Small intestine (tissue), 7 donors: ENCODE data around the gene SPATA13. TPM values are rescaled to one million over a fixed set of nuclear protein-coding genes. Genes with fewer than 3 reads are reported as not detected.

ENCODE experiments used
- DNase-seq, 2 donors: peaks; one replicate each; pipeline versions ENCODE4 v3.0.0 to v3.0.0-alpha.2; 2013
- FAIRE-seq: peaks from 2 replicates; lab custom pipeline; 2012; peaks lifted over from hg19 to GRCh38; lab: Jason Lieb, UNC
- H3K27ac ChIP-seq, 3 donors: one replicate each; pipeline ENCODE4 v1.5.1; 2013; ENCODE audit warnings: low read length in 2 of 3, mild to moderate bottlenecking in 2 of 3, control low read depth in 1 of 3, inconsistent platforms in 1 of 3, low read depth in 1 of 3, moderate library complexity in 1 of 3
- H3K27me3 ChIP-seq, 3 donors: one replicate each; pipeline ENCODE4 v1.6.1; 2013; ENCODE audit warnings: low read length in 3 of 3, inconsistent platforms in 1 of 3; ENCODE audit not compliant: control insufficient read depth in 3 of 3, insufficient read depth in 3 of 3
- H3K36me3 ChIP-seq, 3 donors: one replicate each; pipeline ENCODE4 v1.6.1; 2013; ENCODE audit warnings: low read length in 3 of 3, inconsistent platforms in 1 of 3, low read depth in 1 of 3, mild to moderate bottlenecking in 1 of 3, moderate library complexity in 1 of 3; ENCODE audit not compliant: control insufficient read depth in 3 of 3, insufficient read depth in 2 of 3
- H3K4me1 ChIP-seq, 3 donors: one replicate each; pipeline ENCODE4 v1.6.1; 2013; ENCODE audit warnings: low read length in 2 of 3, inconsistent platforms in 1 of 3, low read depth in 1 of 3, mild to moderate bottlenecking in 1 of 3, moderate library complexity in 1 of 3; ENCODE audit not compliant: control insufficient read depth in 3 of 3, insufficient read depth in 2 of 3
- H3K4me3 ChIP-seq, 3 donors: one replicate each; pipeline ENCODE4 v1.5.1; 2013; ENCODE audit warnings: low read length in 3 of 3, control low read depth in 1 of 3, inconsistent platforms in 1 of 3, low read depth in 1 of 3, mild to moderate bottlenecking in 1 of 3, moderate library complexity in 1 of 3
- H3K9me3 ChIP-seq, 2 donors: one replicate each; pipeline ENCODE4 v1.6.1; 2013; ENCODE audit warnings: low read depth in 1 of 2, low read length in 1 of 2; ENCODE audit not compliant: control insufficient read depth in 2 of 2, insufficient read depth in 1 of 2
- WGBS, 3 donors: extraction: QIAGEN DNeasy Blood & Tissue Kit; methylation state at CpG; one replicate each; pipeline ENCODE4 v1.1.7; 2013; 5-methylcytosine and 5-hydroxymethylcytosine counted together
- polyA plus RNA-seq, 4 donors: library from polyadenylated mRNA; stranded (reverse) in 3 of 4; unstranded in 1 of 4; fragments of 200-250 nt in 3 of 4; fragments of 120-200 nt in 1 of 4; gene quantifications; one replicate each; pipeline versions ENCODE4 v1.2.1 to v1.2.3, GENCODE V29; 2013
- donor health status: healthy with polysubstance abuse.
- donor health status: control.
- donor health status: control.
- donor health status: Bipolar disorder and iron deficiency.
- donor health status: healthy.

The SPATA13 gene
- polyA plus RNA-seq, 4 donors, result 10.0 to 57.0 (median 15.0) TPM

- DNase-seq (no peak), FAIRE-seq (no peak)
- no peak overlapping the region for H3K4me3 ChIP-seq
- H3K27ac ChIP-seq, result no peak overlapping the region
- 94 to 97% (median 96%) methylated on average over 20 of the region's 20 CpGs for WGBS, 3 donors
- H3K36me3 ChIP-seq, result peaks cover 17 to 66% (median 43%) of the 10 kb centered on the region in 3 donors
- H3K27me3 ChIP-seq, result no peaks in the 10 kb centered on the region
- H3K4me1 ChIP-seq, result no peaks in the 10 kb centered on the region
- H3K9me3 ChIP-seq, result no peaks in the 10 kb centered on the region
Observed at GRCh38 chr13:24290280-24290932, 129.9 kb downstream of the SPATA13 start.

- Histone ChIP-seq H3K27me3 (no peaks in the 10 kb centered on the region), H3K36me3 (peaks cover 19 to 63% (median 38%) of the 10 kb centered on the region in 3 donors), H3K4me3 (no peak overlapping the region), H3K4me1 (no peaks in the 10 kb centered on the region), H3K27ac (no peak overlapping the region), H3K9me3 (no peaks in the 10 kb centered on the region)
- DNase-seq (no peak), FAIRE-seq (no peak)
- WGBS, 3 donors, result 92 to 96% (median 94%) methylated on average over 6 of the region's 6 CpGs
Observed at GRCh38 chr13:24292481-24292880, 132.0 kb downstream of the SPATA13 start.

- FAIRE-seq (no peak), DNase-seq (no peak)
- H3K9me3 ChIP-seq, result no peaks in the 10 kb centered on the region
- WGBS, 3 donors, result 94 to 97% (median 97%) methylated on average over 10 of the region's 10 CpGs
- peaks cover 21 to 68% (median 37%) of the 10 kb centered on the region in 3 donors for H3K36me3 ChIP-seq
- no peaks in the 10 kb centered on the region for H3K4me1 ChIP-seq
- no peaks in the 10 kb centered on the region for H3K27me3 ChIP-seq
- no peak overlapping the region for H3K27ac ChIP-seq
- no peak overlapping the region for H3K4me3 ChIP-seq
Observed at GRCh38 chr13:24293746-24294145, 133.2 kb downstream of the SPATA13 start.

- Histone ChIP-seq H3K4me3 (no peak overlapping the region), H3K9me3 (no peaks in the 10 kb centered on the region), H3K27me3 (no peaks in the 10 kb centered on the region), H3K4me1 (no peaks in the 10 kb centered on the region), H3K27ac (no peak overlapping the region), H3K36me3 (peaks cover 28 to 76% (median 31%) of the 10 kb centered on the region in 3 donors)
- FAIRE-seq, result no peak
- 92 to 95% (median 94%) methylated on average over 16 of the region's 16 CpGs for WGBS, 3 donors
- DNase-seq, result no peak
Observed at GRCh38 chr13:24299488-24300114, 139.1 kb downstream of the SPATA13 start.

- DNase-seq (no peak), FAIRE-seq (no peak)
- Histone ChIP-seq H3K36me3 (peaks cover 23 to 65% (median 26%) of the 10 kb centered on the region in 3 donors), H3K4me1 (peaks cover 0 to 2% (median 0%) of the 10 kb centered on the region in 3 donors), H3K9me3 (no peaks in the 10 kb centered on the region), H3K27ac (no peak overlapping the region), H3K27me3 (no peaks in the 10 kb centered on the region), H3K4me3 (no peak overlapping the region)
- 77 to 81% (median 78%) methylated on average over 12 of the region's 12 CpGs for WGBS, 3 donors
Observed at GRCh38 chr13:24301434-24301833, 140.9 kb downstream of the SPATA13 start.

GRCh38 chr13:24301911-24302310 is 141.4 kb downstream of the SPATA13 start:
- 85 to 88% (median 86%) methylated on average over 7 of the region's 7 CpGs for WGBS, 3 donors
- H3K27me3 ChIP-seq, result no peaks in the 10 kb centered on the region
- FAIRE-seq, result no peak

GRCh38 chr13:24304620-24305019 is 144.1 kb downstream of the SPATA13 start:
- Histone ChIP-seq H3K27me3 (no peaks in the 10 kb centered on the region), H3K4me3 (no peak overlapping the region), H3K4me1 (peaks cover 0 to 2% (median 0%) of the 10 kb centered on the region in 3 donors), H3K9me3 (no peaks in the 10 kb centered on the region), H3K27ac (no peak overlapping the region), H3K36me3 (peaks cover 15 to 41% (median 15%) of the 10 kb centered on the region in 3 donors)
- DNase-seq (no peak), FAIRE-seq (no peak)
- 81 to 95% (median 92%) methylated on average over 5 of the region's 5 CpGs for WGBS, 3 donors

More at GRCh38 chr13:24301911-24302310, 141.4 kb downstream of the SPATA13 start:
- H3K9me3 ChIP-seq, result no peaks in the 10 kb centered on the region
- no peak overlapping the region for H3K4me3 ChIP-seq
- peaks cover 20 to 60% (median 26%) of the 10 kb centered on the region in 3 donors for H3K36me3 ChIP-seq
- no peak for DNase-seq
- peaks cover 0 to 2% (median 0%) of the 10 kb centered on the region in 3 donors for H3K4me1 ChIP-seq
- no peak overlapping the region for H3K27ac ChIP-seq

GRCh38 chr13:24306632-24307031 is 146.1 kb downstream of the SPATA13 start:
- WGBS, 3 donors, result 77 to 90% (median 88%) methylated on average over 1 of the region's 1 CpG
- Histone ChIP-seq H3K27ac (no peak overlapping the region), H3K36me3 (peaks cover 2 to 30% (median 8%) of the 10 kb centered on the region in 3 donors), H3K9me3 (no peaks in the 10 kb centered on the region), H3K4me3 (no peak overlapping the region), H3K4me1 (peaks cover 0 to 2% (median 0%) of the 10 kb centered on the region in 3 donors), H3K27me3 (no peaks in the 10 kb centered on the region)
- DNase-seq (no peak), FAIRE-seq (no peak)
